Endothelial cell of umbilical vein (primary cell): ENCODE data around the gene DDX31. TPM values are rescaled to one million over a fixed set of nuclear protein-coding genes. Genes with fewer than 3 reads are reported as not detected.

Source experiments
- BruUV-seq: library from RNA; stranded (reverse); fragments of 400-500 nt; replicated peaks from 2 replicates; lab custom pipeline; 2021; lab: Mats Ljungman, UMichigan
- CTCF ChIA-PET: fragments of 300-600, 350-600 bp; sonication (Branson Sonifier 250); formaldehyde crosslinking; loops from one replicate; lab custom pipeline; 2021; ENCODE audit warnings: antibody characterized with exemption, inconsistent platforms; lab: Charles Lee
- POLR2A ChIA-PET: fragments of 300-600, 350-600 bp; sonication (Branson Sonifier 250); formaldehyde crosslinking; loops from one replicate; lab custom pipeline; 2021; ENCODE audit warnings: antibody characterized with exemption, inconsistent platforms; lab: Charles Lee
- DNase-seq: peaks from one replicate; pipeline ENCODE4 v3.0.0-alpha.2; 2011; ENCODE audit warnings: low read depth, low spot score
- FAIRE-seq: peaks from 2 replicates; lab custom pipeline; 2011; peaks lifted over from hg19 to GRCh38; lab: Jason Lieb, UNC
- H2AFZ ChIP-seq: 2 replicates; pipeline ENCODE4 v1.6.0; 2012; ENCODE audit warnings: low read depth, low read length, control low read depth, inconsistent platforms
- H3K27ac ChIP-seq: 2 replicates; pipeline ENCODE4 v1.5.1; 2011; ENCODE audit warnings: low read depth, mild to moderate bottlenecking, control low read depth, low read length, moderate library complexity; ENCODE audit not compliant: insufficient read depth
- H3K27me3 ChIP-seq, 2 experiments: 2 replicates each; pipeline versions ENCODE4 v1.6.0 to v1.6.1; 2011; ENCODE audit warnings: low read length in 2 of 2, mixed read lengths in 1 of 2; ENCODE audit not compliant: control insufficient read depth in 2 of 2, insufficient read depth in 2 of 2
- H3K36me3 ChIP-seq, 2 experiments: 2 replicates in 1 of 2; 3 replicates in 1 of 2; pipeline ENCODE4 v1.5.1; 2011; ENCODE audit warnings: low read length in 2 of 2, mild to moderate bottlenecking in 1 of 2, moderate library complexity in 1 of 2; ENCODE audit not compliant: control insufficient read depth in 2 of 2, insufficient read depth in 2 of 2; ENCODE audit errors: extremely low read depth in 1 of 2
- H3K4me1 ChIP-seq: 3 replicates; pipeline ENCODE4 v1.5.1; 2011; ENCODE audit warnings: mild to moderate bottlenecking, low read length; ENCODE audit not compliant: control insufficient read depth, insufficient read depth; ENCODE audit errors: extremely low read depth
- H3K4me2 ChIP-seq: 2 replicates; pipeline ENCODE4 v1.6.1; 2011; ENCODE audit warnings: low read length, control low read depth, mixed read lengths; ENCODE audit not compliant: insufficient read depth
- H3K4me3 ChIP-seq, 3 experiments: fragments of 200-600 bp in 1 of 3; sonication (generic), shearing (Covaris generic) in 1 of 3; replicated peaks in 1 of 3; 2 replicates each; pipeline ENCODE4 v1.5.1; 2011 to 2016; ENCODE audit warnings: control low read depth in 3 of 3, low read length in 3 of 3, mild to moderate bottlenecking in 2 of 3, inconsistent platforms in 1 of 3, low read depth in 1 of 3, moderate library complexity in 1 of 3; ENCODE audit not compliant: insufficient read depth in 1 of 3
- H3K79me2 ChIP-seq: 2 replicates; pipeline ENCODE4 v1.6.0; 2012; ENCODE audit warnings: low read length, inconsistent platforms; ENCODE audit not compliant: control insufficient read depth, insufficient read depth
- H3K9ac ChIP-seq: replicated peaks from 2 replicates; pipeline ENCODE3; 2011; ENCODE audit warnings: low read length, control low read depth; ENCODE audit not compliant: insufficient read depth; ENCODE audit errors: extremely low read depth
- H3K9me1 ChIP-seq: replicated peaks from 3 replicates; pipeline ENCODE4 v1.6.0; 2011; ENCODE audit warnings: mild to moderate bottlenecking, low read length; ENCODE audit not compliant: control insufficient read depth, insufficient read depth; ENCODE audit errors: extremely low read depth
- H3K9me3 ChIP-seq: replicated peaks from 2 replicates; pipeline ENCODE4 v1.5.1; 2012; ENCODE audit warnings: low read length, inconsistent platforms; ENCODE audit not compliant: control insufficient read depth, insufficient read depth
- H4K20me1 ChIP-seq: replicated peaks from 2 replicates; pipeline ENCODE3; 2011; ENCODE audit warnings: mild to moderate bottlenecking, low read length; ENCODE audit not compliant: control insufficient read depth, insufficient read depth; ENCODE audit errors: extremely low read depth
- CTCF ChIP-seq, 2 donors: IDR thresholded peaks; 1 replicate in 1 of 2; 2 replicates in 1 of 2; pipeline ENCODE4 v1.5.1; 2011; ENCODE audit warnings: low read length in 2 of 2, mild to moderate bottlenecking in 2 of 2, moderate library complexity in 2 of 2, control low read depth in 1 of 2, inconsistent platforms in 1 of 2, low read depth in 1 of 2; ENCODE audit not compliant: insufficient read depth in 1 of 2; ENCODE audit errors: extremely low read depth in 1 of 2
- EZH2 ChIP-seq: IDR thresholded peaks from 2 replicates; pipeline ENCODE4 v1.6.1; 2012; ENCODE audit warnings: borderline replicate concordance, low read depth, mild to moderate bottlenecking, moderate library complexity, low read length, inconsistent platforms; ENCODE audit not compliant: severe bottlenecking
- FOS ChIP-seq: IDR thresholded peaks from 2 replicates; pipeline ENCODE4 v1.6.1; 2011; ENCODE audit warnings: mild to moderate bottlenecking, low read length, moderate library complexity, borderline replicate concordance; ENCODE audit not compliant: insufficient read depth
- GATA2 ChIP-seq: IDR thresholded peaks from 2 replicates; pipeline ENCODE4 v1.7.0; 2011; ENCODE audit warnings: low read depth, mild to moderate bottlenecking, moderate library complexity, mixed read lengths, low read length; ENCODE audit not compliant: insufficient read length, insufficient read depth
- JUN ChIP-seq: IDR thresholded peaks from 2 replicates; pipeline ENCODE4 v1.6.1; 2011; ENCODE audit warnings: borderline replicate concordance, low read depth; ENCODE audit not compliant: insufficient read length, insufficient read depth
- MYC ChIP-seq: IDR thresholded peaks from one replicate; pipeline ENCODE4 v1.6.1; 2011; ENCODE audit warnings: mild to moderate bottlenecking, low read depth, low read length
- POLR2A ChIP-seq: IDR thresholded peaks from 2 replicates; pipeline ENCODE4 v1.6.1; 2012; ENCODE audit warnings: low read depth, mild to moderate bottlenecking, control low read depth, low read length
- POLR2AphosphoS5 ChIP-seq: IDR thresholded peaks from 2 replicates; pipeline ENCODE4 v1.6.1; 2012; ENCODE audit warnings: low read depth, mild to moderate bottlenecking, control low read depth, low read length, moderate library complexity; ENCODE audit not compliant: insufficient read depth
- dilution Hi-C: fragments of 300-500 bp; cut with MboI; formaldehyde crosslinking; loops from one replicate; pipeline ENCODE4 v1.15.0; 2019; ENCODE audit warnings: low sequenced_read_pairs; ENCODE audit not compliant: extremely low pct_ligation_motif_present
- intact Hi-C: fragments of 100-400 bp; cut with micrococcal nuclease; formaldehyde crosslinking; loops from one replicate; pipeline ENCODE4 v1.10.0; 2022
- polyA plus RNA-seq, 4 experiments: library from polyadenylated mRNA; depleted of rRNA in 3 of 4; stranded (reverse) in 3 of 4; unstranded in 1 of 4; fragments of >200 nt; gene quantifications; 2 replicates each; pipeline versions ENCODE4 v1.2.1 to v1.2.3, GENCODE V29; 2011 to 2012; ENCODE audit warnings: missing spikeins in 1 of 4
- total RNA-seq: library from RNA; stranded (reverse); gene quantifications from 2 replicates; pipeline ENCODE4 v1.2.3, GENCODE V29; 2021
- TF ChIP-seq, protein P1 (sequence below): IDR thresholded peaks from 2 replicates; pipeline ENCODE4 v1.6.1; 2011; ENCODE audit not compliant: insufficient read depth, insufficient read length

Gene DDX31
- total and polyA plus RNA-seq, 2 donors (not counting 3 experiments of a cell fraction or from before 2014, with no cell fraction given), result 8.0 to 16.3 TPM

DNA sequence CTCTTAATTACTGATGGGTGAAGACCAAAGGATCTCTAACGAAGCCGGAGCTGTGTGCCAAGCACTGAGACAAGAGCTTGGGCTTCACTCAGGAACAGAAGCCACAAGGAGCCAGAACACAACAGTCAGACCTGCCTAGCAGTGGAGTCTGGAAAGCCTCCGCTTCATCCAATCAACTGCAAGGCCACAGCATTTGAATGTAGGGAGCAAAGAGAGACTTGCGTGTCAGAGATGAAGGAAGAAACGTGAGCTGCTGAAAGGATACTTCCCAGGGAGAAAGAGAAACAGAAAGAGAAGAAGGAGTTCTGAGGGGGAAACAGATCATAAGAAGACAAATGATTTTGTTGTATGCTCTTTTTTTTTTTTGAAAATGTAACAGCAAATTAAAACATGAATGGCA, 43.5 kb downstream of the DDX31 start:
- ChIA-PET CTCF (no interaction called here), POLR2A (no interaction called here)
- H3K79me2 ChIP-seq, result no peaks in the 10 kb centered on the region
- BruUV-seq, result no TSS peak
- H3K9me1 ChIP-seq, result no peaks in the 10 kb centered on the region
- H2AFZ ChIP-seq, result no peak overlapping the region
- H3K4me2 ChIP-seq, result no peak overlapping the region
- H3K36me3 ChIP-seq, result peaks cover 8 to 19% of the 10 kb centered on the region in 2 experiments
- intact Hi-C loops (no loop called here), dilution Hi-C loops (no loop called here)
- H4K20me1 ChIP-seq, result no peaks in the 10 kb centered on the region
- H3K4me3 ChIP-seq, result no peak overlapping the region
- TF ChIP-seq MYC, result no peak
- no peak for TF ChIP-seq POLR2AphosphoS5
- TF ChIP-seq EZH2, result no peak
- no peak for TF ChIP-seq GATA2
- TF ChIP-seq POLR2A, result no peak
- TF ChIP-seq JUN, result no peak
- no peak for TF ChIP-seq CTCF (IDR thresholded peaks at IDR 0.05; ENCODE audit: extremely low read depth in 1 of 2, insufficient read depth in 1 of 2, low read depth in 1 of 2, low read length in 2 of 2)
- TF ChIP-seq, protein P1, sequence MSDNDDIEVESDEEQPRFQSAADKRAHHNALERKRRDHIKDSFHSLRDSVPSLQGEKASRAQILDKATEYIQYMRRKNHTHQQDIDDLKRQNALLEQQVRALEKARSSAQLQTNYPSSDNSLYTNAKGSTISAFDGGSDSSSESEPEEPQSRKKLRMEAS, result no peak
- no peak for TF ChIP-seq FOS
- H3K4me1 ChIP-seq, result no peaks in the 10 kb centered on the region
- H3K27me3 ChIP-seq, result no peaks in the 10 kb centered on the region
- no peaks in the 10 kb centered on the region for H3K9me3 ChIP-seq
- FAIRE-seq (no peak), DNase-seq (no peak)
- H3K27ac ChIP-seq, result no peak overlapping the region
- H3K9ac ChIP-seq, result no peak overlapping the region
